Breast epithelium (tissue), 4 donors: ENCODE data around the gene GLYR1. TPM values are rescaled to one million over a fixed set of nuclear protein-coding genes. Genes with fewer than 3 reads are reported as not detected.

ENCODE experiments used
- DNase-seq, 2 donors: peaks; one replicate each; pipeline ENCODE4 v3.0.0-alpha.2; 2019; ENCODE audit warnings: low spot score in 2 of 2
- H3K27ac ChIP-seq, 2 donors: fragments of 200-600 bp; sonication (generic) in 1 of 2; one replicate each; pipeline ENCODE4 v1.5.1; 2016 to 2019; ENCODE audit warnings: mild to moderate bottlenecking in 1 of 2
- H3K27me3 ChIP-seq, 2 donors: fragments of 200-600 bp; sonication (generic) in 1 of 2; one replicate each; pipeline versions ENCODE4 v1.5.1 to v1.6.0; 2017 to 2019; ENCODE audit warnings: control low read depth in 1 of 2, mild to moderate bottlenecking in 1 of 2
- H3K36me3 ChIP-seq: fragments of 200-600 bp; one replicate; pipeline ENCODE4 v1.5.1; 2019
- H3K4me1 ChIP-seq, 2 donors: fragments of 200-600 bp; sonication (generic); one replicate each; pipeline ENCODE4 v1.5.1; 2016 to 2019; ENCODE audit warnings: control low read depth in 1 of 2
- H3K4me3 ChIP-seq, 3 donors: fragments of 200-600 bp; sonication (generic); 1 replicate in 2 of 3; 2 replicates in 1 of 3; pipeline ENCODE4 v1.5.1; 2016 to 2019; ENCODE audit warnings: mild to moderate bottlenecking in 3 of 3, moderate library complexity in 2 of 3
- H3K9me3 ChIP-seq, 2 donors: fragments of 200-600 bp; sonication (generic) in 1 of 2; one replicate each; pipeline ENCODE4 v1.5.1; 2016 to 2019; ENCODE audit warnings: control low read depth in 1 of 2
- CTCF ChIP-seq, 3 donors: fragments of 450-650 bp; IDR thresholded peaks; one replicate each; pipeline ENCODE4 v1.5.1; 2016 to 2017; ENCODE audit warnings: antibody characterized with exemption in 3 of 3, mild to moderate bottlenecking in 3 of 3, moderate library complexity in 3 of 3
- POLR2A ChIP-seq: fragments of 450-650 bp; IDR thresholded peaks from one replicate; pipeline ENCODE4 v1.6.1; 2016; ENCODE audit warnings: antibody characterized with exemption, mild to moderate bottlenecking, moderate library complexity
- POLR2AphosphoS5 ChIP-seq, 3 donors: sonication (generic); formaldehyde crosslinking; IDR thresholded peaks; one replicate each; pipeline ENCODE4 v1.6.1; 2017; ENCODE audit warnings: antibody characterized with exemption in 3 of 3
- intact Hi-C: fragments of 100-400 bp; cut with DNase I; formaldehyde crosslinking; loops from one replicate; pipeline ENCODE4 v1.15.1; 2023; ENCODE audit warnings: low total_unique reads
- total RNA-seq, 3 donors: library from RNA; depleted of rRNA; stranded (reverse); fragments of >200 nt; gene quantifications; one replicate each; pipeline ENCODE4 v1.1.0, GENCODE V29; 2016

GLYR1 gene
- total RNA-seq, 3 donors from 2014 or later, result 57.2 to 79.0 (median 58.1) TPM

DNA sequence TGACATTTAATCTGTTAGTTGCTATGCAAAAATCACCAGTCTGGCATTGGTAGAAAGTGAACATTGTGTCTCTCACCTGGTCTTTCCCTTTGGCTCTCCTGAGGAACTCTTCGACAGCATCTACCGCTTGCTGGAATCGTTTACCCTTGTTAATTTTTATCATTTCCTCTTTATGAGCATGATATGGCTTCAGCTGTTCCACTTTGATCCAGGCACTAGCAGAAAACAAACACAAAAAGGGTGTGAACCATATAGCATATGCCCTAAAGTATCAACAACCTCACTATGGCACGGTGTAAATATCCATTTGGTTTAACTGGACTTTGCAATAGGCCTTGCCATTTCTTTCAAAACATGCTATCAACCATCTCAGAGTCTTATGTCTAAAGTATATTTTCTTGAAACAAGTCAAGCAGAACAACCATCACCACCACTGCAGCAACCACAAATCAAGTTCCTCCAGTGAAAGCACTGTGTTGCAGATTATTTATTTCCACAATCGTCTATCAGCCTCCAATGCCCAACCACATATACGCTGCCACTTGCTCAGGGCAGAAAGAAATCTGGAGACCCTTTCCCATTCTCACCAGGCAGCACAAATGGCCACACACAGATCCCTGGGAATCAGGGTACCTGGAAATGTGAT lies 14.3 kb downstream of the GLYR1 start:
- TF ChIP-seq CTCF (IDR thresholded peaks at IDR 0.05), result no peak
- TF ChIP-seq POLR2AphosphoS5 (IDR thresholded peaks at IDR 0.05), result no peak
- no peak for TF ChIP-seq POLR2A
- H3K9me3 ChIP-seq, result no peaks in the 10 kb centered on the region
- no peak overlapping the region for H3K27ac ChIP-seq
- H3K27me3 ChIP-seq, result no peaks in the 10 kb centered on the region
- no peak overlapping the region for H3K4me3 ChIP-seq
- no peak for DNase-seq
- peaks cover 9% of the 10 kb centered on the region for H3K36me3 ChIP-seq
- H3K4me1 ChIP-seq, result no peaks in the 10 kb centered on the region
- intact Hi-C loops, result no loop called here

- Histone ChIP-seq H3K9me3 (no peaks in the 10 kb centered on the region), H3K4me1 (no peaks in the 10 kb centered on the region), H3K36me3 (peaks cover 9% of the 10 kb centered on the region), H3K27me3 (no peaks in the 10 kb centered on the region), H3K27ac (no peak overlapping the region), H3K4me3 (no peak overlapping the region)
- DNase-seq, result no peak
- intact Hi-C loops, result no loop called here
- no peak for TF ChIP-seq POLR2AphosphoS5 (IDR thresholded peaks at IDR 0.05)
Observed at GRCh38 chr16:4831616-4832015, 15.5 kb downstream of the GLYR1 start.

GRCh38 chr16:4830408-4830807 lies 16.7 kb downstream of the GLYR1 start:
- no peaks in the 10 kb centered on the region for H3K4me1 ChIP-seq
- no peak overlapping the region for H3K27ac ChIP-seq
- H3K36me3 ChIP-seq, result peaks cover 9% of the 10 kb centered on the region
- no peak for TF ChIP-seq CTCF (IDR thresholded peaks at IDR 0.05)
- TF ChIP-seq POLR2AphosphoS5 (IDR thresholded peaks at IDR 0.05), result no peak
- no peak for TF ChIP-seq POLR2A
- no peak for DNase-seq
- intact Hi-C loops, result no loop called here
- H3K4me3 ChIP-seq, result no peak overlapping the region
- no peaks in the 10 kb centered on the region for H3K27me3 ChIP-seq
- no peaks in the 10 kb centered on the region for H3K9me3 ChIP-seq

DNA sequence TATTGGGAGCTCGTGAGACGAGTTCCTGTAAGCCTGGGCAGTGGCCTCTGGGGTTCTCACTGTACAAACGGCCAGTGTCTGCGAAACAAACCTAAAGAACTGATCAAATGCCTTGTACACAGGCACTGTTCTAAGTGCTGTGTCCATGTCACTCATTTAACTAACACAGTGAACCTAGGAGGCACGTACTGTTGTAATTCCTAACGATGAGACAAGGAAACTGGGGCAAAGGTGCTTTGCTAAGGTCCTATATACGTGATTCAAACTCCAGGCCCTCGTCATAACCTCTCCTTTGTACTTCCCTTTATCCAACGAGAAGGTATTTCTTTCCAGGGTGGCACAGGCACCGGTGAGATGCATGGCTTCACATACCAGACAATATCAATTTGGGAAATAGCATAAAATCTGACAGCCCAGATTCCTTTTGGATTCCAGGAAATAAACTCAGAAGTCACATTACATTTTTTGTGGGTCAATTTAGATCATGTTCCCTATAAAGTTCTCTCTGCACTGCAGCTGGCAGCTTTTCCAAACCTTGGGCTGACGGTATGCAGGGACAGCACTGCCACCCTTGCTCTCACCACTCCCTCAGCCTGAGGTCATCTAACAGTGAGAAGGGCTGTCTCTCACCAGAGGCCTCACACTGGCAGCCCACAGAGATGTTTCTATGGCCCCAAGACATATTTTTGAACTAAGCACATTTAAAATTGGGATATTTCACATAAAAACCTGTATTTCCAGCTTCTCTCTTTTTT lies 18.3 kb downstream of the GLYR1 start:
- H3K4me1 ChIP-seq, result no peaks in the 10 kb centered on the region
- DNase-seq, result no peak
- no peaks in the 10 kb centered on the region for H3K27me3 ChIP-seq
- H3K4me3 ChIP-seq, result no peak overlapping the region
- no peak overlapping the region for H3K27ac ChIP-seq
- no peaks in the 10 kb centered on the region for H3K9me3 ChIP-seq
- intact Hi-C loops, result no loop called here
- H3K36me3 ChIP-seq, result peaks cover 9% of the 10 kb centered on the region
- TF ChIP-seq CTCF (IDR thresholded peaks at IDR 0.05) (no peak), POLR2AphosphoS5 (IDR thresholded peaks at IDR 0.05) (no peak), POLR2A (no peak)

DNA sequence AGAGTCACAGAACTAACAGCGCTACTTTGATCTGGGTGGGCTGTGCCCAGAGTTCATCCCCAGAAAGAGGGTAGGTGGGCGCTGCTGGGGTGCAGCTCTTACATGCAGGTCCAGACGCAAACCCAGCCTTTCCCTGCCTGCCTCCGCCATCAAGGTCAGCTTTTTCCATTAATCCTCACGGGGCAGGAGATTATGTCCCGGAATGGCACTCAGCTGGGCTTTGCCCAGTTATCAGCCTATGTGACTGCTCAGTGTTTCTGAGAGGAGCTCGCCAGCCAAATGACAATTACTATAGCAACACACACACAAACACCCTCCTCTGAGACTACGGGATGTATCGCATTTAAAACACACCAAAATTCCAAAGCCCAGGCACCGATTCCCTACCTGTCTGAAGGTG lies 20.1 kb downstream of the GLYR1 start:
- Histone ChIP-seq H3K36me3 (peaks cover 5% of the 10 kb centered on the region), H3K4me1 (no peaks in the 10 kb centered on the region), H3K4me3 (no peak overlapping the region), H3K27me3 (no peaks in the 10 kb centered on the region), H3K27ac (no peak overlapping the region), H3K9me3 (no peaks in the 10 kb centered on the region)
- DNase-seq, result no peak
- intact Hi-C loops, result no loop called here
- no peak for TF ChIP-seq POLR2A

- H3K36me3 ChIP-seq, result peaks cover 4% of the 10 kb centered on the region
- H3K4me3 ChIP-seq, result no peak overlapping the region
- H3K4me1 ChIP-seq, result no peaks in the 10 kb centered on the region
- intact Hi-C loops, result no loop called here
- TF ChIP-seq POLR2AphosphoS5 (IDR thresholded peaks at IDR 0.05), result no peak
- TF ChIP-seq CTCF (IDR thresholded peaks at IDR 0.05), result no peak
- TF ChIP-seq POLR2A, result no peak
- H3K27me3 ChIP-seq, result no peaks in the 10 kb centered on the region
- no peak overlapping the region for H3K27ac ChIP-seq
- DNase-seq, result no peak
- H3K9me3 ChIP-seq, result no peaks in the 10 kb centered on the region
Observed at GRCh38 chr16:4826526-4826925, 20.6 kb downstream of the GLYR1 start.
